ACC112 (cell line): Measurements from ENCODE around the gene ASB10.

ENCODE experiments used
- H2AFZ ChIP-seq: fragments of 200-600 bp; sonication (generic); one replicate; pipeline ENCODE4 v1.6.0; 2017; ENCODE audit warnings: antibody characterized with exemption, low read length; ENCODE audit not compliant: unreplicated experiment
- H3K27ac ChIP-seq: fragments of 200-600 bp; sonication (generic); 2 replicates; pipeline ENCODE4 v1.5.1; 2014; ENCODE audit warnings: low read depth, mild to moderate bottlenecking, antibody characterized with exemption, low read length, moderate library complexity
- H3K27me3 ChIP-seq: fragments of 200-600 bp; sonication (generic); 2 replicates; pipeline ENCODE4 v1.6.1; 2014; ENCODE audit warnings: mild to moderate bottlenecking, antibody characterized with exemption, low read length, moderate library complexity, mixed read lengths; ENCODE audit not compliant: insufficient read depth
- H3K36me3 ChIP-seq: fragments of 200-600 bp; sonication (generic); 2 replicates; pipeline ENCODE4 v1.6.1; 2016; ENCODE audit warnings: mild to moderate bottlenecking, antibody characterized with exemption, low read length, moderate library complexity, mixed read lengths; ENCODE audit not compliant: insufficient read depth
- H3K4me1 ChIP-seq: fragments of 200-600 bp; sonication (generic); one replicate; pipeline ENCODE4 v1.6.1; 2016; ENCODE audit warnings: low read length, mixed read lengths; ENCODE audit not compliant: insufficient read depth, unreplicated experiment, control insufficient read depth
- H3K4me3 ChIP-seq: fragments of 200-600 bp; sonication (generic); 2 replicates; pipeline ENCODE4 v1.5.1; 2014; ENCODE audit warnings: mild to moderate bottlenecking, low read depth, low read length
- H3K79me2 ChIP-seq: fragments of 200-600 bp; sonication (generic); one replicate; pipeline ENCODE4 v1.6.0; 2016; ENCODE audit warnings: low read length; ENCODE audit not compliant: control insufficient read depth, unreplicated experiment, insufficient read depth

Gene ASB10

DNA sequence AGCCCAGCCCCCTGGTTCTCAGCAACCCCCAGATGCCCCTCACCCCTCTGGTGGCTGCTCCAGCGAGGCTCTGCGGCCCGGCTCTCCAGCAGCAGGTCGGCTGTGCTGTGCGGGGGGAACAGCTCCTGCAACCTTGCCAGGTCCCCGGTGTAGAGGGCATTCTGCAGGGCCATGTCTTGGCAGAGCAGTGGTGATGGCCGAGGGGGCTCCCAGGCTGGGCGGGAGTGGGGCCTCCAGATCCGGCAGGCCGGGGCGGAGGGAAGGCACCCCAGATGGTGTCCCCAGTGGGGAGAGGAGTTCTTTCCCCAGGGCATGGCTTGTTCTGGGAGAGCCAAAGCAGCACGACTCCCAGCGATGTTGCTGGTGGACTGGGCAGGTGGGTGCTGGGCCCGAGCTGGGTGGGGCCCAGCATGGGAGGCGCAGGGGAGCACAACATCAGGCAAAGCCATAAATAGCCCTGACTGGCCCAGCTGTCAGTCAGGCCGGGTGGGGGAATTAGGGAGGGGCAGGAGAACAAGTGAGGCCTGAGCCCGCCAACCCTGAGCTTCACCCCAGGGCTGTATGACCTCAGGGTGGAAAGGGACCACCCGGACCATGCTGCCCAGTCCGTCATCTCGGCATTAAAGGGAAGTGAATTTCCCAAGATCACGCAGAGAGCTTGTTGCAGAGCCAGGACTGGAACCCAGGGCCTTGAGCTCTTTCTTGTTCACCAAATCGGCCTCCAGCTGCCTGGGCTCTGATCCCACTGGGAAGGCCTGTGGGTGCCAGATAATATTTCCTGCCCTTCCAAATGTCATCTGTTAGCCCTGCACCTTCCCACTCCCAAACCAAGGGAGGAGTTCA, 580 bp upstream of the ASB10 start:
- Histone ChIP-seq H3K4me1 (no peaks in the 10 kb centered on the region), H3K27me3 (peaks cover 53% of the 10 kb centered on the region), H3K27ac (no peak overlapping the region), H3K4me3 (no peak overlapping the region), H3K36me3 (no peaks in the 10 kb centered on the region), H2AFZ (no peak overlapping the region), H3K79me2 (no peaks in the 10 kb centered on the region)

DNA sequence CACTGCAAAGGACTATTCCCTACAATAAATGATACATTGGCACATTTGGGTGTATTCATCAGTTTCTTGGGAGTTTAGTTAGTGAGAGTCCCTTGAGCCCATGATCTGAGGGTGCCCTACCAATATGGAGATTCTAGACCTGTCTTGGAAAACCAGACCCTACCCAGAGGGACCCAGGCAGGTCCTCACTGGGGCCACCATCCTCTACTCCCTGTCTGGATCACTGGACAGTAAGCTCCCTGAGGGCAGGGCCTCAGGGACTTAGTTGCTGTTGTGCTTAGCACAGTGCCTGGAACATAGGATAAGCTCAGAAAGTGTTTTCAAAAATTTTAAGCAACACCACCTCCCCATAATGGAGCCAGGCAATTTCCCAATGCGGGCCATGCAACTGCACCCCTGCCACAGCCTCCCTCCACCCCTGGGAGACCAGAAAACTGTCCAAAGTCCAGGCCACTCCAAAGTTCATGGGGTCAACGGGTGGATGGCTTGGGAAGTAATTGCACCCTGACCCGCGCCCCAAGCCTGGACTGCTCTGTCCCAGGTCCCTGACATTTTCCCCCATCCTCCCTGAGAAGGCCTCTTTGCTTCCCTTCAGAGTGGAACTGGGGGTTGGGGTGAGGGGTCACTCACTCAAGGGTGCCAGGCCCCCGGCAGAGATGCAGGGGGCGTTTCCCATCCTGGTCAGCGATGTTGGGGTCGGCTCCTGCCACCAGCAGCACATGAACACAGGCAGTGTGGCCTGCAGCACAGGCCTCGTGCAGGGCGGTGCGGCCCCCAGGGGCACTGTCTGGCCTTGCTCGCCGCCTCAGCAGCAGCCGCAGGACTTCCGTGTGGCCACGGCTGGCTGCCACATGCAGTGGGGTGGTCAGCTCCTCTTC, 1.0 kb downstream of the ASB10 start:
- Histone ChIP-seq H3K4me1 (no peaks in the 10 kb centered on the region), H3K27me3 (peaks cover 47% of the 10 kb centered on the region), H2AFZ (no peak overlapping the region), H3K79me2 (no peaks in the 10 kb centered on the region), H3K36me3 (no peaks in the 10 kb centered on the region), H3K27ac (no peak overlapping the region), H3K4me3 (no peak overlapping the region)

DNA sequence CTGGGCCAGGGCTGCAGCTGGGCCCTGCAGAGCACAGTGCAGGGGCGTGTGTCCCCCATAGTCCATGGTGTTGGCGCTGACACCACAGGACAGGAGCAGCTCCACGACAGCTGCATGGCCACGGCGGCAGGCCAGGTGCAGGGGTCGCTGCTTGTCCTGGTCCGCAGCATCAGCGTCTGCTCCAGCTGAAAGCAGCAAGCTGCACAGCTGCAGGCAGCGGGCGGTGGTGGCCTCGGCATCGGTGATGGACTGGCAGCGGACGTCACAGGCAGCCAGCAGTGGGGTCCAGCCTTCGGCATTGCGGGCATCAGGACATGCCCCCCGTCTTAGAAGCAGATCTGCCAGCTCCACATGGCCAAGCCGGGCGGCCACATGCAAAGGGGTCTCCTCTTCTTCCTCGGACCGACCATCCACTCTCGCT, 6.0 kb downstream of the ASB10 start:
- H3K27me3 ChIP-seq: peaks cover 51% of the 10 kb centered on the region
- no peaks in the 10 kb centered on the region for H3K36me3 ChIP-seq
- no peak overlapping the region for H3K4me3 ChIP-seq
- no peaks in the 10 kb centered on the region for H3K79me2 ChIP-seq
- no peak overlapping the region for H2AFZ ChIP-seq
- H3K27ac ChIP-seq: no peak overlapping the region
- H3K4me1 ChIP-seq: no peaks in the 10 kb centered on the region

DNA sequence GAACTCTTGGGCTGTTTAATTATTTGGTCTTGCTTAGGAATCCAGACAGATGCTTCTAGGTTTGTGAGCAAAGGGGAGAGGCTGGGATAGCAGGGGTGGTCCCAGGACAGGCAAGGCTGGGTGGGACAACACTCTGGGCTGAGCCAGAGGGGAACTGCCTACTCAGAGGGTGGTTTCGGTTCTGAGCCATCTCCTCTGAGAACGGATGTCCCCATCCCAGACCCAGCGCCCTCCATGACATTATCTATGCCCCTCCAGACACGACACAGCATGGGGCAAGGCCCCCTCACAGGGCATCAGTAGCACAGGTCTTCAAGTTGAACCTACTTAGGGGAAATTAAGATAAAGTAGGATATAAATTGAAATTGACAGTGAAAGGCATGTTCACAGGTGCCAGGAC, 7.1 kb downstream of the ASB10 start:
- Histone ChIP-seq H2AFZ (no peak overlapping the region), H3K27ac (no peak overlapping the region), H3K4me3 (no peak overlapping the region), H3K4me1 (no peaks in the 10 kb centered on the region), H3K79me2 (no peaks in the 10 kb centered on the region), H3K27me3 (peaks cover 57% of the 10 kb centered on the region), H3K36me3 (no peaks in the 10 kb centered on the region)

DNA sequence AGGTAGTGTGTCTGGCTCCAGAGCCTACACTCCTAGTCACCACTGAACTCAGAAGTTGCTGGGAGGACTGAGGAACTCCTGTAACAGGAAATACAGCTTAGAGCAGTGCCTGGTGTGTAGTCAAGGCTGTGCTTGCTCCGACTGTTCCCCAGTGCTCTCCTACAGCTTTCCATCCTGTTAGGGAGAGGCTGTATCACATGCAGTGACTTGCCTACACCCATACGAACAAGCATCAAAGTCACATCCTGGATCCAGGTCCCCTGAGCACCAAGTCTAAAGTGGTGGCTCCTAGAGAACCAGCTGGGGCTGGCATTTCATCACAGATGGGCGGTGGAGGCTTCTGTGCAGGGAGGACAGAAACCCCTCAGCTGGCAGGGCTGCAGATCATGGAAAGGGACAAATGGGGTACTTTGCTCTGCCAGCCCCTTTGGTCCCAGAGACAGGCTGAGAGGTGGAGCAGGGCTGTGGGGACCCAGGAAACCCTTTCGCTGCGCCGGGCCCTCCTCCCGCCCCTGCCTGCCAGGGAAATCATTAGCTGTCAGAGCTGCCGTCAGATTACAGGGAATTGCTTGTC, 7.7 kb downstream of the ASB10 start:
- Histone ChIP-seq H3K36me3 (no peaks in the 10 kb centered on the region), H3K27me3 (peaks cover 63% of the 10 kb centered on the region), H3K27ac (no peak overlapping the region), H2AFZ (no peak overlapping the region), H3K4me3 (no peak overlapping the region), H3K79me2 (no peaks in the 10 kb centered on the region), H3K4me1 (no peaks in the 10 kb centered on the region)

DNA sequence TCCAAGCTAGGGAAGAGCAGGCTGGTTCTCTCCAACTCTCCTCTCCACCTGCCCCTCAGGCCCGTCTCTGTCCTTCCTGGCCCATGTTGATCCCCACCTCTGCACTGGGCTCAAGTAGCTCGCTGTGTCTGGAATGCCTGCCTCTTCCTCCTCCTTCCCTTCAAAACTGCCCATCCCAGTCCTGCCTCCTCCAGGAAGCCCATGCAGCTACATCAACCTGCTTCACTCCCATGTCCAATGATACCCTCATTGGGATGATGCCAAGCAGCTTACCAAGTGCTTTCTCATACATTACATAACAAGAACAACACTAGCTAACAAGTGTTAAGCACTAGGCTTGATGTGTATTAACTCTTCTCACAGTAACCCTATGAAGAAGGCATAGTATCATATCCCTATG, 8.2 kb downstream of the ASB10 start:
- no peaks in the 10 kb centered on the region for H3K79me2 ChIP-seq
- no peak overlapping the region for H2AFZ ChIP-seq
- H3K36me3 ChIP-seq: no peaks in the 10 kb centered on the region
- peaks cover 64% of the 10 kb centered on the region for H3K27me3 ChIP-seq
- H3K4me3 ChIP-seq: no peak overlapping the region
- no peaks in the 10 kb centered on the region for H3K4me1 ChIP-seq
- no peak overlapping the region for H3K27ac ChIP-seq

DNA sequence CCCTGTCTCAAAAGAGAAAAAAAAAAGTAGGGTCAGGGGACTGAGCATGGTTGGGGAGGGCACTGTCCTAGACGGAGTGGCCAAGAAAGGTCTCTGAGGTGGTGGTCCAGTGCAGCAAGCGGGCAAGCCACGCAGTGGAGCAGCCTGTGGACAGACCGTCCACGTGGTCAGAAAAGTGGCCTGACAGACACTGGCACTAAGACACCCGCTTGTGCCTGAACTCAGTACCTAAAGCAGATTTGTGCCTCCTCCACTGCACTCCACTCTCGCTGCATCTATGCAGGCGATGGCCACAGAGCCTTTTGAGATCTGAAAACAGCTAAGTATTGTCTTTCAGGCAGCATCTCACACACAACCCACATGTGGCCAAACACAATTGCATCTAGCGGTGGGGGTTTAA, 8.8 kb downstream of the ASB10 start:
- H3K4me1 ChIP-seq: no peaks in the 10 kb centered on the region
- H2AFZ ChIP-seq: no peak overlapping the region
- no peaks in the 10 kb centered on the region for H3K79me2 ChIP-seq
- no peaks in the 10 kb centered on the region for H3K36me3 ChIP-seq
- no peak overlapping the region for H3K27ac ChIP-seq
- H3K4me3 ChIP-seq: no peak overlapping the region
- peaks cover 68% of the 10 kb centered on the region for H3K27me3 ChIP-seq

DNA sequence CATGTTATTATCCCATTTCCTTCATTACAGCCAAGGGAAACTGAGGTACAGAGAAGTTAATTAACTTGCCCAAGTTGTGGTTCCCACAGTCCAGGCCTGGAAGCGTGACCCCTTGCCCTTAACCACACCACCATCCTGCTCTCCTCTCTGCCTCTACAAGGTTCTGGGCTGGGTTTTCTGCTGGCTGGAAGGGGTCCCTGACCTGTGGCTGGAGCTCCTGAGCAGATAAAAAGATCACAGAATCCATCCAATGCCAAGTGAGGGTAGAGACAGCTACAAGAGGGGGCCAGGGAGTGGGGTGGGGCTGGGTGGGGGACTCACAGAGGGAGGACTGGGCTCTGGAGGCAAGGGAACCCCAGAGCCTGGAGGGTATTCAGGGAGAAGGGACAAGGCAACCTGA, 9.7 kb downstream of the ASB10 start:
- H3K27me3 ChIP-seq: peaks cover 71% of the 10 kb centered on the region

DNA sequence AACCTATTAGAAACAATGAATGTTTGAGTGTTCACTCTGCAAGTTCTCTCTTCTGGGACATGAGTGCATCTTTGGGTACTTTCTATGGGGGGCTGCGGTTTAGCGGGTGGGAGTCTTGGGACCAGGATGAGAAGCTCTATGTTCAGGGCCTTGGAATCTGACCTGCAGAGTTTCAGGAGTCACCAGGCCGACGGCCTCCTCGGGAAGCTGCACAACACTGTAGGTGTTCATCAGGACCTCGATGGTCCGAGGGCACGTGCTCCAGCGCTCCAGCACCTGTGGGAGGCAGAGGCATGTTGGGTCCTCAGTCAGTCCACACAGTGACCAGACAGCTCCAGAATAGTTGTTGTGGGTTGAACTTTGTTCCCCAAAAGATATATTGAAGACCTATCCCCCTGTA, 10.6 kb downstream of the ASB10 start:
- H2AFZ ChIP-seq: no peak overlapping the region
- no peaks in the 10 kb centered on the region for H3K36me3 ChIP-seq
- H3K4me1 ChIP-seq: no peaks in the 10 kb centered on the region
- H3K79me2 ChIP-seq: no peaks in the 10 kb centered on the region
- no peak overlapping the region for H3K4me3 ChIP-seq
- H3K27me3 ChIP-seq: peaks cover 71% of the 10 kb centered on the region
- H3K27ac ChIP-seq: no peak overlapping the region

More for the DNA sequence above, 9.7 kb downstream of the ASB10 start:
- Histone ChIP-seq H3K4me3 (no peak overlapping the region), H2AFZ (no peak overlapping the region), H3K79me2 (no peaks in the 10 kb centered on the region), H3K27ac (no peak overlapping the region), H3K4me1 (no peaks in the 10 kb centered on the region), H3K36me3 (no peaks in the 10 kb centered on the region)

DNA sequence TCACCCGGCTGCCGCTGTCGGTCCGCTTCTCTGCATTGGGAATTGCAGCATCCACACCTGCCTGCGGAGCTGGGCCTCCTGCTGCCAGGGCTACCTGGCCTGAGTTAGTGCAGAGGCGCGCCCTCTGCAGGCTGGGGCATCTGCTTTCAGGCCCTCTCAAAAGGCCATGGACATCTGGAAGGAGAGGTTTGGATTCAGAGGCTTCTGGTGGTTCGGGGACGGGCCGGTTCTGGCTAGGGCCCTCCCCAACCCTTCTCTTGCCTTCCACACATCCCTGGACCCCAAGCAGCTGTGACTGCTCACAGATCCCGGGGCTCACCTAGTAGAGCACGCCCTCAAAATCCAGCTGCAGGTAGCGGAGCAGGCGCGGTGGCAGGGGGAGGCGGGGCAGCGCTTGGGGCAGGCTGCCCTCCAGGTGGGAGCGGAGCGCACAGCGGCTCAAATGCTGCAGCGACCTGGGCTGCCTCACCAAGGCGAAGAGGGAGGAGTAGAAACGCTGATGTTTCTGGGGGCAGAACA, 11.2 kb downstream of the ASB10 start:
- H3K79me2 ChIP-seq: no peaks in the 10 kb centered on the region
- no peak overlapping the region for H2AFZ ChIP-seq
- no peak overlapping the region for H3K4me3 ChIP-seq
- no peak overlapping the region for H3K27ac ChIP-seq
- no peaks in the 10 kb centered on the region for H3K4me1 ChIP-seq
- H3K27me3 ChIP-seq: peaks cover 65% of the 10 kb centered on the region
- H3K36me3 ChIP-seq: no peaks in the 10 kb centered on the region
